ENCODE data around the gene GRM7.

GRM7 gene

DNA sequence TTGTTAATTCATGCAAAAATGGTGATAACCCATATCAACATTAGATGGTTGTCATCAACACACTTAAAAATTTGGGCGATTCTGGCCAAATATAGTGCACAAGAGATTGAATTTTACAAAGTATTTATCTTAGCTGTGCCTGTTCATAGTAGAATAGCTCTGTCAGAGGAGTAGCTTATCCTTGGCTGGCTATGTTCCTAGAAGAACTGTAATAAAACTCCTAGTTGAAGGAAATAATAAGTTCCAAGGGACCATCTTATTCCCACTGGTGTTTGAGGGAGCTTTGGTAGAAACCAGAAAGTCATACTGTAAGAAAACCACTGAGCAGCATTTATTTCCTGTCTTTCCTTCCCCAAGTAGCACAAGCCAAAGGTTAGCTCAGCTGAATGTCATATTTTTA lies 201.8 kb downstream of the GRM7 start (continued):
- TF ChIP-seq KLF9 (tag by site-specific recombination; IDR thresholded peaks at IDR 0.05; ENCODE audit: low read depth) (no peak), ZFP37 (tag by site-specific recombination; IDR thresholded peaks at IDR 0.05) (no peak)

DNA sequence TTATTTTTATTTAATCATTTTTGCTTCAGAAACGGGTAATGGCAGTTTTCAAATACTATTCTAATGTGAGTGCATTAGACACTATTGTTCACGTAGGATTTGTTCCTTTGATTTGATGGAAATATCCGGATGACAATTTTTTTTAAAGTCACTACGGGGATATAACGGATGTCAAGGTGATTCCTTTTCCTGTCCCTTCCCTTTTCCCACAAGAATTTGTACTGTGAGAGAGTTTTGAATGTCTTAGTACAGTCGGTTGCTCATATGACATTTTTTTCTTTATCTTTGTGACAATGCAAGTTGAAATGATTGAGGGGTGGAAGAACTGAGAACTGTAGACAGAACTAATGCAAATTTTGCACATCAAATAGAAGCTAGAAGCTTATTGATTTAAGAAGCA lies 209.5 kb downstream of the GRM7 start:
- POLR2A ChIA-PET, result no interaction called here
- Histone ChIP-seq H3K9me3 (ENCODE audit: control insufficient read depth, insufficient read depth, low read depth, low read length) (no peaks in the 10 kb centered on the region), H3K36me3 (ENCODE audit: control insufficient read depth in 2 of 2, insufficient read depth in 1 of 2, low read length in 2 of 2) (no peaks in the 10 kb centered on the region), H3K4me1 (ENCODE audit: control insufficient read depth, insufficient read depth, low read length) (no peaks in the 10 kb centered on the region), H3K27ac (ENCODE audit: extremely low read depth, low read depth, low read length) (no peak overlapping the region), H3K4me3 (ENCODE audit: low read depth, low read length) (no peak overlapping the region)
- TF ChIP-seq ZNF585B (tag by site-specific recombination; IDR thresholded peaks at IDR 0.05), result no peak
- no peak for TF ChIP-seq ZNF146 (tag by site-specific recombination; IDR thresholded peaks at IDR 0.05)
- no peak for TF ChIP-seq ZBTB7A (tag by site-specific recombination; IDR thresholded peaks at IDR 0.05; ENCODE audit: low read depth)
- TF ChIP-seq ZNF302 (tag by site-specific recombination; IDR thresholded peaks at IDR 0.05; ENCODE audit: low read depth), result no peak
- TF ChIP-seq SALL2 (tag by site-specific recombination; IDR thresholded peaks at IDR 0.05; ENCODE audit: borderline replicate concordance), result no peak
- no peak for TF ChIP-seq ZNF133 (tag by site-specific recombination; IDR thresholded peaks at IDR 0.05)
- TF ChIP-seq ZNF624 (tag by site-specific recombination; IDR thresholded peaks at IDR 0.05), result no peak
- no peak for TF ChIP-seq ZNF837 (tag by site-specific recombination; IDR thresholded peaks at IDR 0.05)
- TF ChIP-seq ZNF202 (tag by site-specific recombination; IDR thresholded peaks at IDR 0.05; ENCODE audit: borderline replicate concordance), result no peak
- TF ChIP-seq ZNF670 (tag by site-specific recombination; IDR thresholded peaks at IDR 0.05; ENCODE audit: low read depth), result no peak
- TF ChIP-seq SP2 (tag by site-specific recombination; IDR thresholded peaks at IDR 0.05), result no peak
- TF ChIP-seq ZNF677 (tag by site-specific recombination; IDR thresholded peaks at IDR 0.05), result no peak
- TF ChIP-seq ZFP69B (tag by site-specific recombination; IDR thresholded peaks at IDR 0.05), result no peak
- no peak for TF ChIP-seq ZNF19 (tag by site-specific recombination; IDR thresholded peaks at IDR 0.05; ENCODE audit: low read depth)
- TF ChIP-seq ZNF629 (tag by site-specific recombination; IDR thresholded peaks at IDR 0.05), result no peak
- TF ChIP-seq ZNF530 (tag by site-specific recombination; IDR thresholded peaks at IDR 0.05; ENCODE audit: low read depth), result no peak
- TF ChIP-seq ZNF366 (tag by site-specific recombination; conservative IDR thresholded peaks at IDR 0.05), result no peak
- no peak for TF ChIP-seq ZNF223 (tag by site-specific recombination; IDR thresholded peaks at IDR 0.05)
- TF ChIP-seq YY1 (tag by site-specific recombination; IDR thresholded peaks at IDR 0.05), result no peak
- TF ChIP-seq MZF1 (tag by site-specific recombination; IDR thresholded peaks at IDR 0.05; ENCODE audit: borderline replicate concordance), result no peak
- CTCF ChIA-PET, result no interaction called here

DNA sequence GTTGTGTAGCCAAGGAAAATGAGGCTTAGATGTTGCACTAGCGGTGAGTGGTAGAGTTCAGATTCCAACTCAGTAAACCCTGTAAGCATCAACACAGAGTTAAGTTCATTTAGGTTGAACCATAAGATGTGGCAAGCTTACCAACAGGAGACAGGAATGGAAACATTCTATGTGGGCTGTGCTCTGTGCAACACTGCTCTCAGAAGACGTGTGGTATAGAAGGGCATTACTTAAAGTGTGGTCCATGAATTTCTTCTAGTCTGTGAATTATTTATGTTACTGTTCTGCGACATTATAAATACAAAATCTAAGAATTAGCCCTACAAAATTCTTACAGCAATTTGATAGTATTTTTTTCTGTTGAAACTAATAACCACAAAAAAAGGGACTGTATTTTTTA lies 213.3 kb downstream of the GRM7 start:
- Histone ChIP-seq H3K4me3 (ENCODE audit: low read depth, low read length) (no peak overlapping the region), H3K4me1 (ENCODE audit: control insufficient read depth, insufficient read depth, low read length) (no peaks in the 10 kb centered on the region), H3K9me3 (ENCODE audit: control insufficient read depth, insufficient read depth, low read depth, low read length) (no peaks in the 10 kb centered on the region), H3K27ac (ENCODE audit: extremely low read depth, low read depth, low read length) (no peak overlapping the region), H3K36me3 (ENCODE audit: control insufficient read depth in 2 of 2, insufficient read depth in 1 of 2, low read length in 2 of 2) (no peaks in the 10 kb centered on the region)
- POLR2A ChIA-PET, result no interaction called here
- CTCF ChIA-PET, result no interaction called here
- TF ChIP-seq, protein P1, sequence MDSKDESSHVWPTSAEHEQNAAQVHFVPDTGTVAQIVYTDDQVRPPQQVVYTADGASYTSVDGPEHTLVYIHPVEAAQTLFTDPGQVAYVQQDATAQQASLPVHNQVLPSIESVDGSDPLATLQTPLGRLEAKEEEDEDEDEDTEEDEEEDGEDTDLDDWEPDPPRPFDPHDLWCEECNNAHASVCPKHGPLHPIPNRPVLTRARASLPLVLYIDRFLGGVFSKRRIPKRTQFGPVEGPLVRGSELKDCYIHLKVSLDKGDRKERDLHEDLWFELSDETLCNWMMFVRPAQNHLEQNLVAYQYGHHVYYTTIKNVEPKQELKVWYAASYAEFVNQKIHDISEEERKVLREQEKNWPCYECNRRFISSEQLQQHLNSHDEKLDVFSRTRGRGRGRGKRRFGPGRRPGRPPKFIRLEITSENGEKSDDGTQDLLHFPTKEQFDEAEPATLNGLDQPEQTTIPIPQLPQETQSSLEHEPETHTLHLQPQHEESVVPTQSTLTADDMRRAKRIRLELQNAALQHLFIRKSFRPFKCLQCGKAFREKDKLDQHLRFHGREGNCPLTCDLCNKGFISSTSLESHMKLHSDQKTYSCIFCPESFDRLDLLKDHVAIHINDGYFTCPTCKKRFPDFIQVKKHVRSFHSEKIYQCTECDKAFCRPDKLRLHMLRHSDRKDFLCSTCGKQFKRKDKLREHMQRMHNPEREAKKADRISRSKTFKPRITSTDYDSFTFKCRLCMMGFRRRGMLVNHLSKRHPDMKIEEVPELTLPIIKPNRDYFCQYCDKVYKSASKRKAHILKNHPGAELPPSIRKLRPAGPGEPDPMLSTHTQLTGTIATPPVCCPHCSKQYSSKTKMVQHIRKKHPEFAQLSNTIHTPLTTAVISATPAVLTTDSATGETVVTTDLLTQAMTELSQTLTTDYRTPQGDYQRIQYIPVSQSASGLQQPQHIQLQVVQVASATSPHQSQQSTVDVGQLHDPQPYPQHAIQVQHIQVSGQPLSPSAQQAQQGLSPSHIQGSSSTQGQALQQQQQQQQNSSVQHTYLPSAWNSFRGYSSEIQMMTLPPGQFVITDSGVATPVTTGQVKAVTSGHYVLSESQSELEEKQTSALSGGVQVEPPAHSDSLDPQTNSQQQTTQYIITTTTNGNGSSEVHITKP (tag by site-specific recombination; IDR thresholded peaks at IDR 0.05), result no peak
